ENCODE results near the gene OR4N5. TPM values are rescaled to one million over a fixed set of nuclear protein-coding genes. Genes with fewer than 3 reads are reported as not detected.

The OR4N5 gene
- total and polyA plus RNA-seq, 2 of the 8 experiments (the other 6 are each of a cell fraction or from before 2014, with no cell fraction given), result not detected

DNA sequence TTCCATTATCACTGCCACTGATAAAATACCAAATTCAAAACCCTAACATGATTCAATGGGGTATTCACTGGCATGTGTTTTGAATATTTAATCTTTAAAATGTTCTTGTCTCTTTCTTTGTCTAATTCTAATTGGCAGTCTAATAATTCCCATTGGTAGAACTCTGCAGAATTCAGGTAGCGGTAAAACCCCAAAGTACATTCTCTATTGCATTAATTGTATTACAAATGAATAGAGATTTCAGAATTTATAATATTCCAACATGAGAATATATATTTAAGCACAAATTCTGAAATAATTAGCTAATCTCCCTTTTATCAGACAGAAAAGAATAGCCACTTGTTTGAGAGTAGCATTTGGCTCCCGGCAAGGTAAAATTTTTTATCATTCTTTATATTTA, at the start of gene OR4N5 (continued):
- TF ChIP-seq RNF2 (IDR thresholded peaks at IDR 0.05; ENCODE audit: borderline replicate concordance, low read depth, low read length, missing control alignments, poor library complexity, severe bottlenecking) (no peak), CEBPB (IDR thresholded peaks at IDR 0.05; ENCODE audit: low read depth, low read length) (no peak), POLR2A (IDR thresholded peaks at IDR 0.05; ENCODE audit: control extremely low read depth in 1 of 2, low read depth in 2 of 2, low read length in 2 of 2) (no peak), HDAC2 (IDR thresholded peaks at IDR 0.05; ENCODE audit: borderline replicate concordance in 1 of 2, low read depth in 2 of 2, low read length in 2 of 2) (no peak), KDM5A (IDR thresholded peaks at IDR 0.05; ENCODE audit: low read length) (no peak), YY1 (IDR thresholded peaks at IDR 0.05; ENCODE audit: low read depth, low read length) (no peak)
- TF ChIP-seq, protein P1, sequence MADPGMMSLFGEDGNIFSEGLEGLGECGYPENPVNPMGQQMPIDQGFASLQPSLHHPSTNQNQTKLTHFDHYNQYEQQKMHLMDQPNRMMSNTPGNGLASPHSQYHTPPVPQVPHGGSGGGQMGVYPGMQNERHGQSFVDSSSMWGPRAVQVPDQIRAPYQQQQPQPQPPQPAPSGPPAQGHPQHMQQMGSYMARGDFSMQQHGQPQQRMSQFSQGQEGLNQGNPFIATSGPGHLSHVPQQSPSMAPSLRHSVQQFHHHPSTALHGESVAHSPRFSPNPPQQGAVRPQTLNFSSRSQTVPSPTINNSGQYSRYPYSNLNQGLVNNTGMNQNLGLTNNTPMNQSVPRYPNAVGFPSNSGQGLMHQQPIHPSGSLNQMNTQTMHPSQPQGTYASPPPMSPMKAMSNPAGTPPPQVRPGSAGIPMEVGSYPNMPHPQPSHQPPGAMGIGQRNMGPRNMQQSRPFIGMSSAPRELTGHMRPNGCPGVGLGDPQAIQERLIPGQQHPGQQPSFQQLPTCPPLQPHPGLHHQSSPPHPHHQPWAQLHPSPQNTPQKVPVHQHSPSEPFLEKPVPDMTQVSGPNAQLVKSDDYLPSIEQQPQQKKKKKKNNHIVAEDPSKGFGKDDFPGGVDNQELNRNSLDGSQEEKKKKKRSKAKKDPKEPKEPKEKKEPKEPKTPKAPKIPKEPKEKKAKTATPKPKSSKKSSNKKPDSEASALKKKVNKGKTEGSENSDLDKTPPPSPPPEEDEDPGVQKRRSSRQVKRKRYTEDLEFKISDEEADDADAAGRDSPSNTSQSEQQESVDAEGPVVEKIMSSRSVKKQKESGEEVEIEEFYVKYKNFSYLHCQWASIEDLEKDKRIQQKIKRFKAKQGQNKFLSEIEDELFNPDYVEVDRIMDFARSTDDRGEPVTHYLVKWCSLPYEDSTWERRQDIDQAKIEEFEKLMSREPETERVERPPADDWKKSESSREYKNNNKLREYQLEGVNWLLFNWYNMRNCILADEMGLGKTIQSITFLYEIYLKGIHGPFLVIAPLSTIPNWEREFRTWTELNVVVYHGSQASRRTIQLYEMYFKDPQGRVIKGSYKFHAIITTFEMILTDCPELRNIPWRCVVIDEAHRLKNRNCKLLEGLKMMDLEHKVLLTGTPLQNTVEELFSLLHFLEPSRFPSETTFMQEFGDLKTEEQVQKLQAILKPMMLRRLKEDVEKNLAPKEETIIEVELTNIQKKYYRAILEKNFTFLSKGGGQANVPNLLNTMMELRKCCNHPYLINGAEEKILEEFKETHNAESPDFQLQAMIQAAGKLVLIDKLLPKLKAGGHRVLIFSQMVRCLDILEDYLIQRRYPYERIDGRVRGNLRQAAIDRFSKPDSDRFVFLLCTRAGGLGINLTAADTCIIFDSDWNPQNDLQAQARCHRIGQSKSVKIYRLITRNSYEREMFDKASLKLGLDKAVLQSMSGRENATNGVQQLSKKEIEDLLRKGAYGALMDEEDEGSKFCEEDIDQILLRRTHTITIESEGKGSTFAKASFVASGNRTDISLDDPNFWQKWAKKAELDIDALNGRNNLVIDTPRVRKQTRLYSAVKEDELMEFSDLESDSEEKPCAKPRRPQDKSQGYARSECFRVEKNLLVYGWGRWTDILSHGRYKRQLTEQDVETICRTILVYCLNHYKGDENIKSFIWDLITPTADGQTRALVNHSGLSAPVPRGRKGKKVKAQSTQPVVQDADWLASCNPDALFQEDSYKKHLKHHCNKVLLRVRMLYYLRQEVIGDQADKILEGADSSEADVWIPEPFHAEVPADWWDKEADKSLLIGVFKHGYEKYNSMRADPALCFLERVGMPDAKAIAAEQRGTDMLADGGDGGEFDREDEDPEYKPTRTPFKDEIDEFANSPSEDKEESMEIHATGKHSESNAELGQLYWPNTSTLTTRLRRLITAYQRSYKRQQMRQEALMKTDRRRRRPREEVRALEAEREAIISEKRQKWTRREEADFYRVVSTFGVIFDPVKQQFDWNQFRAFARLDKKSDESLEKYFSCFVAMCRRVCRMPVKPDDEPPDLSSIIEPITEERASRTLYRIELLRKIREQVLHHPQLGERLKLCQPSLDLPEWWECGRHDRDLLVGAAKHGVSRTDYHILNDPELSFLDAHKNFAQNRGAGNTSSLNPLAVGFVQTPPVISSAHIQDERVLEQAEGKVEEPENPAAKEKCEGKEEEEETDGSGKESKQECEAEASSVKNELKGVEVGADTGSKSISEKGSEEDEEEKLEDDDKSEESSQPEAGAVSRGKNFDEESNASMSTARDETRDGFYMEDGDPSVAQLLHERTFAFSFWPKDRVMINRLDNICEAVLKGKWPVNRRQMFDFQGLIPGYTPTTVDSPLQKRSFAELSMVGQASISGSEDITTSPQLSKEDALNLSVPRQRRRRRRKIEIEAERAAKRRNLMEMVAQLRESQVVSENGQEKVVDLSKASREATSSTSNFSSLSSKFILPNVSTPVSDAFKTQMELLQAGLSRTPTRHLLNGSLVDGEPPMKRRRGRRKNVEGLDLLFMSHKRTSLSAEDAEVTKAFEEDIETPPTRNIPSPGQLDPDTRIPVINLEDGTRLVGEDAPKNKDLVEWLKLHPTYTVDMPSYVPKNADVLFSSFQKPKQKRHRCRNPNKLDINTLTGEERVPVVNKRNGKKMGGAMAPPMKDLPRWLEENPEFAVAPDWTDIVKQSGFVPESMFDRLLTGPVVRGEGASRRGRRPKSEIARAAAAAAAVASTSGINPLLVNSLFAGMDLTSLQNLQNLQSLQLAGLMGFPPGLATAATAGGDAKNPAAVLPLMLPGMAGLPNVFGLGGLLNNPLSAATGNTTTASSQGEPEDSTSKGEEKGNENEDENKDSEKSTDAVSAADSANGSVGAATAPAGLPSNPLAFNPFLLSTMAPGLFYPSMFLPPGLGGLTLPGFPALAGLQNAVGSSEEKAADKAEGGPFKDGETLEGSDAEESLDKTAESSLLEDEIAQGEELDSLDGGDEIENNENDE (IDR thresholded peaks at IDR 0.05; ENCODE audit: insufficient replicate concordance, low read length), result no peak
- TF ChIP-seq, protein P2, sequence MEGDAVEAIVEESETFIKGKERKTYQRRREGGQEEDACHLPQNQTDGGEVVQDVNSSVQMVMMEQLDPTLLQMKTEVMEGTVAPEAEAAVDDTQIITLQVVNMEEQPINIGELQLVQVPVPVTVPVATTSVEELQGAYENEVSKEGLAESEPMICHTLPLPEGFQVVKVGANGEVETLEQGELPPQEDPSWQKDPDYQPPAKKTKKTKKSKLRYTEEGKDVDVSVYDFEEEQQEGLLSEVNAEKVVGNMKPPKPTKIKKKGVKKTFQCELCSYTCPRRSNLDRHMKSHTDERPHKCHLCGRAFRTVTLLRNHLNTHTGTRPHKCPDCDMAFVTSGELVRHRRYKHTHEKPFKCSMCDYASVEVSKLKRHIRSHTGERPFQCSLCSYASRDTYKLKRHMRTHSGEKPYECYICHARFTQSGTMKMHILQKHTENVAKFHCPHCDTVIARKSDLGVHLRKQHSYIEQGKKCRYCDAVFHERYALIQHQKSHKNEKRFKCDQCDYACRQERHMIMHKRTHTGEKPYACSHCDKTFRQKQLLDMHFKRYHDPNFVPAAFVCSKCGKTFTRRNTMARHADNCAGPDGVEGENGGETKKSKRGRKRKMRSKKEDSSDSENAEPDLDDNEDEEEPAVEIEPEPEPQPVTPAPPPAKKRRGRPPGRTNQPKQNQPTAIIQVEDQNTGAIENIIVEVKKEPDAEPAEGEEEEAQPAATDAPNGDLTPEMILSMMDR (IDR thresholded peaks at IDR 0.05; ENCODE audit: control extremely low read depth in 1 of 3, insufficient read depth in 1 of 3, low read depth in 1 of 3, low read length in 3 of 3), result no peak
